HEK293 (cell line): ENCODE results near the gene TBP.
"Not testable (repeated sequence)": the region's sequence is repeated elsewhere in the genome, so short reads cannot be mapped to it uniquely, and the experiment has no call there.

Experiments used
- CTCF ChIA-PET: fragments of 350-600 bp; formaldehyde crosslinking; extraction: SDS; loops from one replicate; lab custom pipeline; 2021; ENCODE audit warnings: antibody characterized with exemption; lab: Yijun Ruan, JAX
- POLR2A ChIA-PET: fragments of 300-600 bp; formaldehyde crosslinking; extraction: SDS; loops from one replicate; lab custom pipeline; 2020; ENCODE audit warnings: antibody characterized with exemption, inconsistent platforms; lab: Yijun Ruan, JAX
- H3K27ac ChIP-seq: fragments of 200-500 bp; sonication (Bioruptor generic); 2 replicates; pipeline ENCODE4 v1.5.1; 2014; ENCODE audit warnings: low read depth, low read length, control low read depth, inconsistent platforms; ENCODE audit errors: extremely low read depth
- H3K36me3 ChIP-seq, 2 experiments: fragments of 200-500 bp in 1 of 2; sonication (Bioruptor generic) in 1 of 2; 1 replicate in 1 of 2; 2 replicates in 1 of 2; pipeline ENCODE4 v1.5.1; 2014 to 2017; ENCODE audit warnings: inconsistent platforms in 2 of 2, low read length in 2 of 2; ENCODE audit not compliant: control insufficient read depth in 2 of 2, insufficient read depth in 1 of 2
- H3K4me1 ChIP-seq: fragments of 200-500 bp; sonication (Bioruptor generic); 2 replicates; pipeline ENCODE4 v1.5.1; 2014; ENCODE audit warnings: mild to moderate bottlenecking, low read length, inconsistent platforms; ENCODE audit not compliant: control insufficient read depth, insufficient read depth
- H3K4me3 ChIP-seq: 2 replicates; pipeline ENCODE4 v1.5.1; 2011; ENCODE audit warnings: low read depth, mild to moderate bottlenecking, control low read depth, low read length, moderate library complexity
- H3K9me3 ChIP-seq: fragments of 200-500 bp; sonication (Bioruptor generic); 2 replicates; pipeline ENCODE4 v1.5.1; 2014; ENCODE audit warnings: low read depth, low read length, inconsistent platforms; ENCODE audit not compliant: control insufficient read depth, insufficient read depth
- FEZF1 ChIP-seq: fragments of 450-650 bp; formaldehyde crosslinking; IDR thresholded peaks from 2 replicates; pipeline ENCODE4 v1.5.1; 2016; ENCODE audit warnings: missing biosample characterization, missing genetic modification characterization
- PRDM1 ChIP-seq: fragments of 450-650 bp; formaldehyde crosslinking; IDR thresholded peaks from 2 replicates; pipeline ENCODE4; 2016; ENCODE audit warnings: missing biosample characterization, missing genetic modification characterization
- ZEB2 ChIP-seq: fragments of 450-650 bp; formaldehyde crosslinking; IDR thresholded peaks from 2 replicates; pipeline ENCODE4 v1.5.1; 2016; ENCODE audit warnings: missing biosample characterization, missing genetic modification characterization
- ZNF184 ChIP-seq: fragments of 450-650 bp; IDR thresholded peaks from 2 replicates; pipeline ENCODE4 v1.5.1; 2018; ENCODE audit warnings: missing biosample characterization, mild to moderate bottlenecking, missing genetic modification characterization
- ZNF2 ChIP-seq: fragments of 450-650 bp; formaldehyde crosslinking; IDR thresholded peaks from 2 replicates; pipeline ENCODE4 v1.5.1; 2016; ENCODE audit warnings: missing biosample characterization, missing genetic modification characterization
- ZNF248 ChIP-seq: fragments of 450-650 bp; formaldehyde crosslinking; IDR thresholded peaks from 2 replicates; pipeline ENCODE4 v1.5.1; 2017; ENCODE audit warnings: missing biosample characterization, missing genetic modification characterization
- ZNF341 ChIP-seq: fragments of 450-650 bp; formaldehyde crosslinking; IDR thresholded peaks from 2 replicates; pipeline ENCODE4; 2016; ENCODE audit warnings: low read depth, missing biosample characterization, missing genetic modification characterization
- ZNF585B ChIP-seq: fragments of 450-650 bp; formaldehyde crosslinking; IDR thresholded peaks from 2 replicates; pipeline ENCODE4 v1.5.1; 2016; ENCODE audit warnings: missing biosample characterization, missing genetic modification characterization
- ZNF621 ChIP-seq: fragments of 450-650 bp; formaldehyde crosslinking; IDR thresholded peaks from 2 replicates; pipeline ENCODE4 v1.5.1; 2017; ENCODE audit warnings: missing biosample characterization, missing genetic modification characterization
- ZNF707 ChIP-seq: fragments of 450-650 bp; formaldehyde crosslinking; IDR thresholded peaks from 2 replicates; pipeline ENCODE4 v1.5.1; 2016; ENCODE audit warnings: missing biosample characterization, missing genetic modification characterization
- ZNF776 ChIP-seq: fragments of 450-650 bp; formaldehyde crosslinking; IDR thresholded peaks from 2 replicates; pipeline ENCODE4 v1.5.0; 2017; ENCODE audit warnings: missing biosample characterization, missing genetic modification characterization, borderline replicate concordance
- TF ChIP-seq, protein P1 (sequence below): fragments of 450-650 bp; IDR thresholded peaks from 2 replicates; pipeline ENCODE4 v1.5.1; 2018; ENCODE audit warnings: missing biosample characterization, missing genetic modification characterization
- TF ChIP-seq, protein P2 (sequence below): fragments of 450-650 bp; IDR thresholded peaks from 2 replicates; pipeline ENCODE4 v1.5.1; 2018; ENCODE audit warnings: missing biosample characterization, mild to moderate bottlenecking, missing genetic modification characterization
- TF ChIP-seq, protein P3 (sequence below): fragments of 450-650 bp; formaldehyde crosslinking; IDR thresholded peaks from 2 replicates; pipeline ENCODE4 v1.5.1; 2016; ENCODE audit warnings: missing biosample characterization, missing genetic modification characterization

TBP gene

DNA sequence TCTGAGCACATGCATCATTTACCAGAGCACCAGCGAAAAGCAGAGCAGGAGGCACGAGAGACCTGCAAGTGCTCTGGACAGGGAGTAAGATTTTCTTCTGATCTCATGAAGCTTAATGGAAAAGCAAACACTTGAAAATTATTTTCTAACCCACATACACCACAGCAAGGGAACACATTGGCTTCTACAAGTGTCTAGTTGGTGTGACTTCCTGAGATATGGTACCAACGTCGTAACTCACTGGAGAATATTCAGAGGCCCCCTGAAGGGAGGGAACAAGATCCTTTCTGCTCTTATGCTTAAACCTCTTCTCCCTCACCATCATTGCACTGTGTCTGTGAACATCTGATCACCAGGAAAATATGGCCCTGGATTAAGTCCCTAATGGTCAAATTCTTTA is 49.7 kb upstream of the TBP start:
- POLR2A ChIA-PET, result no interaction called here

DNA sequence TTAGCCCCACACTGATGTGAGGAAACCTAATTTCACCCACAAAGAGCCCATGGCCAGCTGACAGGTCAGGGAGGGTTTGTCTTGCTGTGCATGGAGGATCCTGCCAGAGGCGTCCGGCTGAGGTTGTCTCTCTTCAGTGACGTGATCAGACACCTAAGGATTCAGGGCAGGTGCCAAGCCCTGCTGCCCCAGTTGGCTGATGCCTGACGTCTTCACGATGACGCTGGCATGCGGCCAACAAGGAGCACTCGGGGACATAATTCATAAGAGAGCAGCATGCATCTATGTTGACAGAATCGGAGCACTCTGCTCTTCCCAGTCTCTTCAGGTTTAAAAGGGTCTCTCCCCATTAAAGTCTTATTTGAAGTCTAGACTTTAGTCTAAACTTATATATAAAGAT is 48.9 kb upstream of the TBP start:
- CTCF ChIA-PET, result interaction anchor here (0.7 to 2.1 kb wide), 3 partner anchors 11 to 33 kb away, joined by 3 to 8 read pairs (median 3); no protein-coding TSS in a partner anchor
- H3K36me3 ChIP-seq, result no peaks in the 10 kb centered on the region

More for the DNA sequence above, 49.7 kb upstream of the TBP start:
- Histone ChIP-seq H3K4me1 (no peaks in the 10 kb centered on the region), H3K36me3 (no peaks in the 10 kb centered on the region), H3K4me3 (no peak overlapping the region), H3K27ac (no peak overlapping the region), H3K9me3 (no peaks in the 10 kb centered on the region)
- TF ChIP-seq, protein P1, sequence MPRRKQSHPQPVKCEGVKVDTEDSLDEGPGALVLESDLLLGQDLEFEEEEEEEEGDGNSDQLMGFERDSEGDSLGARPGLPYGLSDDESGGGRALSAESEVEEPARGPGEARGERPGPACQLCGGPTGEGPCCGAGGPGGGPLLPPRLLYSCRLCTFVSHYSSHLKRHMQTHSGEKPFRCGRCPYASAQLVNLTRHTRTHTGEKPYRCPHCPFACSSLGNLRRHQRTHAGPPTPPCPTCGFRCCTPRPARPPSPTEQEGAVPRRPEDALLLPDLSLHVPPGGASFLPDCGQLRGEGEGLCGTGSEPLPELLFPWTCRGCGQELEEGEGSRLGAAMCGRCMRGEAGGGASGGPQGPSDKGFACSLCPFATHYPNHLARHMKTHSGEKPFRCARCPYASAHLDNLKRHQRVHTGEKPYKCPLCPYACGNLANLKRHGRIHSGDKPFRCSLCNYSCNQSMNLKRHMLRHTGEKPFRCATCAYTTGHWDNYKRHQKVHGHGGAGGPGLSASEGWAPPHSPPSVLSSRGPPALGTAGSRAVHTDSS (tag by site-specific recombination), result no peak
- TF ChIP-seq ZNF621 (tag by site-specific recombination) (no peak), ZEB2 (tag by site-specific recombination) (no peak), ZNF341 (no peak), ZNF776 (no peak), ZNF2 (tag by site-specific recombination) (no peak), FEZF1 (no peak)
- TF ChIP-seq, protein P2, sequence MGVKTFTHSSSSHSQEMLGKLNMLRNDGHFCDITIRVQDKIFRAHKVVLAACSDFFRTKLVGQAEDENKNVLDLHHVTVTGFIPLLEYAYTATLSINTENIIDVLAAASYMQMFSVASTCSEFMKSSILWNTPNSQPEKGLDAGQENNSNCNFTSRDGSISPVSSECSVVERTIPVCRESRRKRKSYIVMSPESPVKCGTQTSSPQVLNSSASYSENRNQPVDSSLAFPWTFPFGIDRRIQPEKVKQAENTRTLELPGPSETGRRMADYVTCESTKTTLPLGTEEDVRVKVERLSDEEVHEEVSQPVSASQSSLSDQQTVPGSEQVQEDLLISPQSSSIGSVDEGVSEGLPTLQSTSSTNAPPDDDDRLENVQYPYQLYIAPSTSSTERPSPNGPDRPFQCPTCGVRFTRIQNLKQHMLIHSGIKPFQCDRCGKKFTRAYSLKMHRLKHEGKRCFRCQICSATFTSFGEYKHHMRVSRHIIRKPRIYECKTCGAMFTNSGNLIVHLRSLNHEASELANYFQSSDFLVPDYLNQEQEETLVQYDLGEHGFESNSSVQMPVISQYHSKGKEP (tag by site-specific recombination), result no peak
- TF ChIP-seq, protein P3, sequence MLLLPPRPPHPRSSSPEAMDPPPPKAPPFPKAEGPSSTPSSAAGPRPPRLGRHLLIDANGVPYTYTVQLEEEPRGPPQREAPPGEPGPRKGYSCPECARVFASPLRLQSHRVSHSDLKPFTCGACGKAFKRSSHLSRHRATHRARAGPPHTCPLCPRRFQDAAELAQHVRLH, result no peak
- CTCF ChIA-PET, result interaction anchor here (2.1 kb wide), 1 partner anchor 12 kb away, joined by 8 read pairs; no protein-coding TSS in a partner anchor

DNA sequence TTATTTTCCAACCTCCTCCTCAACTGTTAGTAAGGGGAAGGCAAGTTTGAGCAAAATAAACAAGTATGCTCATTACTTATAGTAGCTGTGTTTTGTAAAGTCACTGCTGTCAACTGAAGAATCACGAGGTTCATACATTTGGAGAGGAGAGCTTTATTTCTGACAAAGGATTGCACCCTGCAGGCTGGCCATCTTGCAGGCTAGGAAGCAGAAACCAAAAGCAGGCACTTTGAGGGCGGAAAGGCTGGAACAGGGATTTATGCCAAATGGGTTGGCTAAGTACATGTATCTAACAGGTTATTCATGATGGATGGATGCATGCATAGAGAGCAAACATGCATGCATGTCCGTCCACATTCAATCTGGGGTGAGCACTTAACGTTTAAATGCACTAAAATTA is 47.7 kb upstream of the TBP start:
- no peaks in the 10 kb centered on the region for H3K4me1 ChIP-seq
- TF ChIP-seq ZNF585B (tag by site-specific recombination), result no peak
- no peak for TF ChIP-seq ZNF248
- no peaks in the 10 kb centered on the region for H3K9me3 ChIP-seq
- H3K36me3 ChIP-seq, result no peaks in the 10 kb centered on the region
- CTCF ChIA-PET, result interaction anchor here (0.5 to 2.1 kb wide), 4 partner anchors 10 to 488 kb away, joined by 3 to 8 read pairs (median 4); no protein-coding TSS in a partner anchor
- no peak overlapping the region for H3K4me3 ChIP-seq
- POLR2A ChIA-PET, result no interaction called here
- H3K27ac ChIP-seq, result no peak overlapping the region

More for the DNA sequence above, 48.9 kb upstream of the TBP start:
- Histone ChIP-seq H3K4me1 (no peaks in the 10 kb centered on the region), H3K4me3 (no peak overlapping the region), H3K9me3 (no peaks in the 10 kb centered on the region), H3K27ac (no peak overlapping the region)
- TF ChIP-seq ZNF184 (tag by site-specific recombination) (peak; percentile 50; the same call in 1 of the 2 replicates), ZNF707 (no peak)
- POLR2A ChIA-PET, result no interaction called here

DNA sequence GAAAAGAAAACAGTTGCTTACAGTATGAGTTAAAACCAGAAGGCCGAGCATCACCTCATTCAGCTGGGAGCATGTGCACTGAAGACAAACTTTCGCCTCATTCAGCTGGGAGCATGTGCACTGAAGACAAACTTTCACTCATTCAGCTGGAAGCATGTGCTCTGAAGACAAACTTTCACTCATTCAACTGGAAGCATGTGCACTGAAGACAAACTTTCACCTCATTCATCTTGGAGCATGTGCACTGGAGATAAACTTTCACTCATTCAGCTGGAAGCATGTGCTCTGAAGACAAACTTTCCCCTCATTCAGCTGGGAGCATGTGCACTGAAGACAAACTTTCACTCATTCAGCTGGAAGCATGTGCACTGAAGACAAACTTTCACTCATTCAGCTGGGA is 46.4 kb upstream of the TBP start:
- not testable (repeated sequence) for H3K9me3 ChIP-seq
- 0 out of 2 replicates have a peak, but pooled peaks have one; percentile 20 for TF ChIP-seq PRDM1 (tag by site-specific recombination)
- TF ChIP-seq, all 188 proteins: peak for 1; not testable (repeated sequence) for 187
- H3K27ac ChIP-seq, POLR2A ChIA-PET, H3K4me3 ChIP-seq, H3K36me3 ChIP-seq, H3K4me1 ChIP-seq: not testable (repeated sequence)
- CTCF ChIA-PET, result interaction anchor here (0.8 kb wide), 1 partner anchor 676 kb away, joined by 3 read pairs; no protein-coding TSS in a partner anchor

DNA sequence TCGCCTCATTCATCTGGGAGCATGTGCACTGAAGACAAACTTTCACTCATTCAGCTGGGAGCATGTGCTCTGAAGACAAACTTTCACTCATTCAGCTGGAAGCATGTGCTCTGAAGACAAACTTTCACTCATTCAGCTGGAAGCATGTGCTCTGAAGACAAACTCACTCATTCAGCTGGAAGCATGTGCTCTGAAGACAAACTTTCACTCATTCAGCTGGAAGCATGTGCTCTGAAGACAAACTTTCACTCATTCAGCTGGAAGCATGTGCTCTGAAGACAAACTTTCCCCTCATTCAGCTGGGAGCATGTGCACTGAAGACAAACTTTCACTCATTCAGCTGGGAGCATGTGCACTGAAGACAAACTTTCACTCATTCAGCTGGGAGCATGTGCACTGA is 45.9 kb upstream of the TBP start:
- H3K9me3 ChIP-seq, CTCF ChIA-PET, H3K4me1 ChIP-seq, POLR2A ChIA-PET, H3K27ac ChIP-seq, H3K36me3 ChIP-seq, H3K4me3 ChIP-seq: not testable (repeated sequence)
